GM21390 (cell line): ENCODE results near the gene ARHGAP29.

ENCODE experiments used
- ATAC-seq: cut with Tn5 transposase; IDR thresholded peaks from one replicate; pipeline ENCODE4 v1.9.1; 2021; ENCODE audit not compliant: unreplicated experiment

The ARHGAP29 gene

GRCh38 chr1:94265906-94266305 lies 28.5 kb upstream of the ARHGAP29 start:
- no peak for ATAC-seq

GRCh38 chr1:94265011-94265422 lies 27.6 kb upstream of the ARHGAP29 start:
- ATAC-seq = no peak

- no peak for ATAC-seq
Measured at GRCh38 chr1:94260635-94261387, 23.4 kb upstream of the ARHGAP29 start.

GRCh38 chr1:94259635-94260289 lies 22.4 kb upstream of the ARHGAP29 start:
- ATAC-seq = no peak

GRCh38 chr1:94258873-94259331 lies 21.5 kb upstream of the ARHGAP29 start:
- no peak for ATAC-seq

- ATAC-seq = no peak
Measured at GRCh38 chr1:94257444-94257843, 20.1 kb upstream of the ARHGAP29 start.

- no peak for ATAC-seq
Measured at GRCh38 chr1:94255476-94255875, 18.1 kb upstream of the ARHGAP29 start.

GRCh38 chr1:94254073-94254810 lies 16.9 kb upstream of the ARHGAP29 start:
- no peak for ATAC-seq

- ATAC-seq = no peak
Measured at GRCh38 chr1:94253456-94254017, 16.2 kb upstream of the ARHGAP29 start.

GRCh38 chr1:94250341-94250740 lies 13.0 kb upstream of the ARHGAP29 start:
- ATAC-seq = no peak

- no peak for ATAC-seq
Measured at GRCh38 chr1:94248956-94249688, 11.7 kb upstream of the ARHGAP29 start.

GRCh38 chr1:94247138-94248094 lies 10.0 kb upstream of the ARHGAP29 start:
- ATAC-seq = peak; percentile 82

- no peak for ATAC-seq
Measured at GRCh38 chr1:94246692-94247137, 9.3 kb upstream of the ARHGAP29 start.

- ATAC-seq = no peak
Measured at GRCh38 chr1:94245747-94246438, 8.5 kb upstream of the ARHGAP29 start.

- no peak for ATAC-seq
Measured at GRCh38 chr1:94244816-94245215, 7.4 kb upstream of the ARHGAP29 start.

GRCh38 chr1:94243665-94244064 lies 6.3 kb upstream of the ARHGAP29 start:
- no peak for ATAC-seq

- ATAC-seq = no peak
Measured at GRCh38 chr1:94240822-94241221, 3.4 kb upstream of the ARHGAP29 start.

- no peak for ATAC-seq
Measured at GRCh38 chr1:94239796-94240195, 2.4 kb upstream of the ARHGAP29 start.

GRCh38 chr1:94239051-94239450 lies 1.7 kb upstream of the ARHGAP29 start:
- no peak for ATAC-seq
